HG02973 (cell line): ENCODE results near the gene DCAF17.
"Not testable (repeated sequence)": the region's sequence is repeated elsewhere in the genome, so short reads cannot be mapped to it uniquely, and the experiment has no call there.

ENCODE experiments used
- ATAC-seq: cut with Tn5 transposase; IDR thresholded peaks from one replicate; pipeline ENCODE4 v1.9.1; 2021; ENCODE audit warnings: moderate library complexity; ENCODE audit not compliant: unreplicated experiment

Gene DCAF17

GRCh38 chr2:171410624-171411023 is 23.4 kb upstream of the DCAF17 start:
- ATAC-seq: no peak

DNA sequence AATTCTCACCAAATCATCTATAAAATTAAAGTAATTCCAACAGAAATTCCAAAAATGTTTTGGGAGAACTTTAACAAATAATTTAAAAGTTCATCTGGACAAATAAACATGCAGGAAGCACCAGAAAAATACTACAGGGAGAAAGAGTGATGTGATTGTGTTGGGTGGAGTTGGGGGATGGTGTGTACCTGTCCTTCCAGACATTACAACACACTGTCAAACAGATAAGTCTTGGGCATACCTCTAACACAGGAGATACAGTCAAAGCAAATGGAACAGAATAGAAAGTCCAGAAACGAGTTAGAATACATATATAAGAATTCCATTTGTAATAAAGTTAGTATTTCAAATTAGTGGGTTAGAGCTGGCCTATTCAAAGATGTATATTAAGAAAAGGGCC is 22.8 kb upstream of the DCAF17 start:
- ATAC-seq: no peak

DNA sequence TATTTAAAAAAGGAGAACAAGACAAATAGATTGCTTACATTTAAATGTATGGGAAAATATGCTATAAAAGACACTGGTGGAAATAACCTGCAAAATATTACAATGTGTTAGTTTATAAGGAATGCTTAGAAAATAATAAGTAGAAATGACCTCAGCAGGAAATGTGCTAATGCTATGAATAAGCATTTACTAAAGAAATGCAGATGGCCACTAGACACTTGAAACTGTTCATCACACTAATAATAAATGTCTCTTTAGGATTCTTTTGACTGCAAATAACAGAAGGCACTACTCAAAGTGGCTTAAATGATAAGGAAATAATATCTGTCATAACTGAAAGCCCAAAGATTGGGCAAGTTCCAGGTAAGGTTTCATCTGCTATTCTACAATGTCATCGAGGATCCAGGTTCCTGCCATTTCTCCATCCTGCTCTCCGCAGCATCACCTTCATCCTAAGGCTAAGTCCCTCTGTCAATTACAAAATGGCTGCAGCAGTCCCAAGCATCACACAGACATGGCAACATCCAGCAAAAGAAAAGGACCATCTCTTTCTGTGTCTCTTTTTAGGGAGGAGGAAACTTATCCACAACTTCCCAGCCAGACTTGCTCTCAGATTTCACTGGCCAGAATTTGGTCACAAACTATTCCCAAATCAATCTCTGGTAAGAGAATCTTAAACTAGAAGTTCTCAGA is 22.1 kb upstream of the DCAF17 start:
- no peak for ATAC-seq

GRCh38 chr2:171412571-171413175 is 21.4 kb upstream of the DCAF17 start:
- no peak for ATAC-seq

- ATAC-seq: not testable (repeated sequence)
These were observed 19.4 kb upstream of the DCAF17 start for GRCh38 chr2:171414645-171415044.

- peak; percentile 82 for ATAC-seq
These were observed 17.8 kb upstream of the DCAF17 start for GRCh38 chr2:171416009-171416926.

DNA sequence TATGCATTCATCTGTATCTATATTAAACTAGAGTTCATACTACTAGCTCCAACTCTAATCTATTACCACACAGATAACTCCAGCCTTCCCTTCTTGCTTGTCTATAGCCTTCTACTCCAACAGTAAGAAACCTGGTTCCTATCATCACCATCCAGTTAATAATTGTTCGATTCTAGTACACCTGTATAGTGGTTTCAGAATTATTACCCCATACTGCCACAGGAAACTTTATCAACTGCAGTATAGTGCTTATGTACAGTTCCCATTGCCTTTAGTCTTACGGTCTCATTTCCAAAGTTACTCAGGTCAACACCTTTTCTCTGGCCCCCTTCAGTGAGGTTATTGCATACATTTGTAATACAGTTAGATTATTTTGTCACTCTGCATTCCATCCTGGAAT is 14.7 kb upstream of the DCAF17 start:
- ATAC-seq: no peak

DNA sequence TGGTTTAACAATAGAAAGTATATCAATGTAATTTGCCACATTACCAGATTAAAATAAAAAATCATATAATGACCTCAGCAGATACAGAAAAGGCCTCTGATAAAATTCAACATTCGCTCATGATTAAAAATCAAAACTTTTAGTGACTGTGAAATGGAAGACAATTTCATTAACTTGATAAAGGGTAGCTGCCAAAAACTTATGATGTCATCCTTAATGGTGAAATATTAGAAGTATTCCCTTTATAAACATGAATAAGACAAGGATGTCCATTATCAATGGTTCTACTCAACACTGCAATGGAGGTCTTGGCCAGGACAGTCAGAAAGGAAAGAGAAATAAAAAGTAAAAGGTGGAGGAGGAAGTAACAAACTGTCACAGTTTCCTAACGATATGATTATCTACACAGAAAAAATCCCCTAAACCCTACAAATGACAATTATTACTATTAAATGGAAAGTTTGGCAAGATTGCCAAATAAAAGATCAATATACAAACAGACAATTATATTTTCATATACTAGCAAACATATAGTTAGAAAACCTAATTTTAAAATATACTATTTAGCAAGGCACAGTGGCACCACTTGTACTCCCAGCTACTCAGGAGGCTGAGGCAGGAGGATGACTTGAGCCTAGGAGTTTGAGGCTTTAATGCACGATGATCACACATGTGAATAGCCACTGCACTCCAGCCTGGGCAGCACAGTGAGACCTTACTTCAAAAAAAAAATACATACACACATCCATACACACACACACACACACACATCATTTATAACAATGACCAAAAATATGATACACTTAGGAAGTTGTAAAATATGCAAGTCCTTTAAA is 13.1 kb upstream of the DCAF17 start:
- no peak for ATAC-seq

- ATAC-seq: not testable (repeated sequence)
These were observed 11.1 kb upstream of the DCAF17 start for GRCh38 chr2:171422710-171423495.

DNA sequence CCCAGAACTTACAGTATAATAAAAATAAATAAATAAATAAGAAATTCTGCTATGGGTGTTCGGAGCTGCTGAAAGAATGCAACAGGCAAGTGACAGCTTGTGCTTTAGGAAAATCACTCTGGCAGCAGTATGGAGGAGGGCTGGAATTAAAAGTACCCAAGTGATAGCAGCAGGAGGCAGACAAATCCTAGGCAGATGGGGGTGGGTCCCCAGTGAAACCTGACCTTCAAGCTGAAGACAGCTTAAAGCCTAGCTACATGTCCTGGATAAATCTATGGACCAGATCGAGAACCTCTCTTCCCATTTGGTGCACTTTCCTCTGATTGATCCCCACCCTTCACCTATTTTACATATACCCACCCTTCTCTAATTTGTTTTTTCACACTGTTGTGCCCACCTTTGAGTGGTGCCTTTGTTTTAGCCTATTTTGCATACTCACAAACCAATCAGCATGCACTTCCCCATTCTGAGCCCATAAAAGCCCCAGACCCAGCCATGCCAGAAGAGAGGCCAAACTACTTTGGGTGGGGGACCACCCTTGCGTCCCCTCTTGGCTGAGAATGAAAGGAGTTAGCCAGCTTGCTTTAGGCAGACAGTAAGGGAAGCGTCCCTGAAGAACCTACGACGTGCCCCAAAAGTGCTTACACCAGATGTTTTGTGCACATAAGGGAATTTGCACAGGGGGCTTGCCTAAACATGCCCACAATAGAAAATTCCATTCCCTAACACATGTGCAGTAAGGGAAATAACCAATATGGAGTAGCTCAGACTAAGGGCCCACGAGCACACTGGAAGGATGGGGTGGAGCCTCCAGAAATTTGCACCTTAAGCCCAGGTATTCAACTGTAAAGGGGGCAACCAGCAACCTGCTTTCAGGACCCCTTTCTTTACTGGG is 3.3 kb upstream of the DCAF17 start:
- ATAC-seq: no peak

DNA sequence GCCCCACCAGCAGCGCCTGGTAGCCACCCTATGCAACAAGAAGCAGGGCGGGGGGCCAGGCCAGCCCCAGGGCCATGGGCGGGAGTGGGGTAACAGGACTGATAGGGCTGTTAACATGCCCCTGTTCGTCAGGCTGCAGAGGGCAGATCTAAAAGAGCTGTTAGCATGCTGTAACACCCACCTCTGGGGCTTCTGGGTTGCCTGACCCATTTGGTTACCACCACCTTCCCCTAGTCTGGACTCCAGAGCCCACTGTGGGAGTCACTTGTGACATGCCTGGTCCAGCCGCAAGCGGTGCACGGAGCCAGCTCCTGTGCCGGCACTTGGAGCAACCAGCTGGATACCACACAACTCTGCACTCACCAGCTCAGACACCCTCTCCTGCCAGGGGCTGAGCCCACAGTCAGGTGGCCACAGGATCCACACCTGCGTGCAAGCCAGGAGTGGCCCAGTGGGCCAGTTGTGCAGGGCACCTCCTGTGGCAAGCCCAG is 2.3 kb upstream of the DCAF17 start:
- ATAC-seq: no peak

GRCh38 chr2:171432206-171432968 is 1.6 kb upstream of the DCAF17 start:
- no peak for ATAC-seq

DNA sequence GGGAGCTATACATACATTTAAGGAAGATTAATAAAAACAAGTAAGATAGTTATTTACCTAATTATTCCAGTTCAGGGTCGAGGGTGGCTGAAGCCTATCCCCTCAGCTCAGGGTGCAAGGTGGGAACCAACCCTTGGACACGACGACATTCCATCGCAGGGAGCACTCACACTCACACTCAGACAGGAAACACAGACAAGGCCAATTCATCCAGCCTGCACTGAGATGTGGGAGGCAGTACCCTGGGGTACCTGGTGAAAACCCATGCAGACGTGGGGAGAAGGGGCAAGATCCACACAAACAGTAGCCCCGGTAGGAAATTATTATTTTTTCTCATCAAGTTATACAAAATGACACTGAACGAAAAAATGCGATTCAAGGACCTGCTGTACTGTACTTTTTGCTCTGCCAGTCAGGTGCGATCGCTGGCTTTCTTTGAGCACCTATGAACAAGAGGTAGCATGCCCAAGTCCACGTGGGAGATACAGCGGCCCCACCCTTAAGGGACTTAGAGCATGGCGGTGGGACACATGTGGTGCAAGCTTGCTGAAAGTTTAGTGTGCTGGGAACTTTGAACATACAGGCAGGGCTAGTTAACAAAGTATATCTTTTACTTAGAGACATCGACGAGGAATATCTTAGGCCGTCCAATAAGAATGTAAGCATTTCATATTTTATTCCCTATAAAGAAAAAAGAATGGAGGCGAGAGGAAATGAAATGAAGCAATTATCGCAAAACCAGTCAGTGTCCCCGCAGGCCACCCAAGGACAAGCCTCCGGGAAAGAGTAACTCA is 860 bp upstream of the DCAF17 start:
- peak; percentile 21 for ATAC-seq

- ATAC-seq: no peak
These were observed 338 bp upstream of the DCAF17 start, which contains the start of gene METTL8 for GRCh38 chr2:171433763-171434012. Gene METTL8 (minus strand): TSS chr2:171433990. CDS start chr2:171392185, 41,805 bp downstream.

DNA sequence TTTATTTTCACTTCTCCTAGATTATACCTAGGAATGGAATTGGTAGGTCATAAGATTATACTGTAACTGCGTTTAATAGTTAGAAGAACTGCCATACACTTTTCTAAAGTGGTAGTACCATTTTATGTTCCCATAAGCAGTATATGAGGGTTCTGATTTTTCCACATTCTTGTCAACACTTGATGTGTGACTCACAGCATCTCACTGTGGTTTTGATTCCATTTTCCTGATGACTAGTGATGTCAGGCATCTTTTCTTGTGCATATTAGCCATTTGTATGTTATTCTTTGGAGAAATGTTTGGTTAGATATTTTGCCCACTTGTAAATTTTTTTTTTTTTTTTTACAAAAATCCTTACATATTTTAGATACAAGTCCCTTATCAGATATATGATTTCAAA is 2.3 kb downstream of the DCAF17 start:
- no peak for ATAC-seq

DNA sequence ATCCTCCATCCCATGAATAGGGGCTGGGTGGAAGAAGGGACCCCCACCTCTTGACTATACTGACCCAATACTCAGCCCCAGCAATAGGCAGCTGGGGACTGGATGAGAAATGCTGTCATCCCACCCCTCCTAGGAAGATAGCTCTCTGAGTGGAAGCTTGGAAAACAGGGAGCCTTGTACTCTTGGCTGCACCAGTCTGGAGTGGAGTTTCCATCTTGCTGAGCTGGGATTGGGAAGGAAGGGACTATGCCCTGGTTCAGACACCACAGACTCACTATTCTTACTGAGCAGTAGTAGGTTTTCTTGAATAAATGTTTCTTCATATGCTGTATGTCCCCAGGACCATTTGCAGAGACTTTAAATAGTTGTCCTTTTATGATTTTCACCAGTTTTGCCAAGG is 7.4 kb downstream of the DCAF17 start:
- no peak for ATAC-seq

DNA sequence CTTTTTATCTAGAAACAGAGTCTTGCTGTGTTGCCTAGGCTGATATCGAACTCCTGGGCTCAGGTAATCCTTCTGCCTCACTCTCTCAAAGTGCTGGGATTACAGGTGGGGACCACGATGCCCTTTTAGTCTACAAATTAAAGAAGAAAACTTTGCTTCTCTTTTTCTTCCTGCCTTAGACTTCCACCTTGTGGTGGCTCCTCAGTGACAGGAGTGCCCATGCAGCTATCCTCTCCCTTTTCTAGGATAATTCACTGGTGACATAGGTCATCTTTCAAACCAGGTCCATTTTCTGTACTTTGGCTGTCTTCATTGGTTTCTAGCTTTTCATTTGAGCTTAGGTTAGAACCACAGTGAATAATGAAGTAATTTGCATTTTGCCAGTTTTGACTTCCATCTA is 13.6 kb downstream of the DCAF17 start:
- ATAC-seq: no peak

DNA sequence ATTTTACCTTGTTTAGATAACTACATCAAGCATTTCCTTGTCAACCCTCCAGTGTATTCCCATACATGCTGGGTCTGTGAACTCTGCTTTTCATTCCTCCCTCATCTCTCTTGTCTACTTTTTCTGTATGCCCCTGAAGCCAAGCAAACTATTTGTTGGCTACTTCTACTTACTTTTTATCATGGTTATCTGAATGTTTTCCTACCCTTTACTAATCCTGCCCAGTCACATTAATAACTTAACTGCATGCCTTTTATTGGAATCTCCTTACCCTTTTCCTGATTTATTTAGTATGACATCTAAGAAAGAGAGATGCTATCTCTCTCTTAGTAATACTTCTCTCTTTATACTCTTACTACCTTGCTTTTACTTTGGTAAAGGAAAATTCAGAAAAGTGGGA is 17.0 kb downstream of the DCAF17 start:
- no peak for ATAC-seq
